HG02885 (cell line): ENCODE results near the gene INIP.
"Not testable (repeated sequence)": the region's sequence is repeated elsewhere in the genome, so short reads cannot be mapped to it uniquely, and the experiment has no call there.

Experiments
- ATAC-seq: cut with Tn5 transposase; IDR thresholded peaks from one replicate; pipeline ENCODE4 v1.9.1; 2021; ENCODE audit warnings: mild to moderate bottlenecking; ENCODE audit not compliant: unreplicated experiment, poor library complexity

INIP gene

DNA sequence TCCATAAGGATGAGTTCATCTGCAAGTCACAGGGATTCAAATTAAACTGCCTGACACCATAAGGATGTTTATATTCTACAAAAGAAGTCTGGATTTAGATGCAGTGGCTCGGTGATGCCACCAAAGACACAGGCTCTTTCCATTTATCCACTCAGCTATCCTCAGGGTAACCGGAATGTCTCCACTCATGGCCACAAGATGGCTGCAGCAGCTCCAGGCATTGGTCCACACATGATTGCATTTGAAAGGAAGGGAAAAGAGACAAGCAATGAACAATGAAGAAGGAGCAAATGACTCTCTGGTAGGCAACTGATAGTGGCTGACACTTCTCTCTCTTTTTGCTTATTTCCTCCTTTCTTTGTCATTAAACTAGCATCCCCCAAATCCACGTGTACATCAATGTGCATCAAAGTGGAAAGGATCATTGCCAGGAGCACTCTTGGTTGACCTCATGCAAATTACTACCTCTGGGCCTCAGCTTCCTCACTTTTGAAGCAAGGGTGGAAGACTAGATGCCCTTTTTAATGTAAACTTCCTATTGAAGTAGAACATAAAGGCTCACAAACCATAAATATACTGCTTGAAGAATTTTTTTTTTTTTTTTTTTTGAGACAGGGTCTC is 25.4 kb upstream of the INIP start:
- ATAC-seq: no peak

DNA sequence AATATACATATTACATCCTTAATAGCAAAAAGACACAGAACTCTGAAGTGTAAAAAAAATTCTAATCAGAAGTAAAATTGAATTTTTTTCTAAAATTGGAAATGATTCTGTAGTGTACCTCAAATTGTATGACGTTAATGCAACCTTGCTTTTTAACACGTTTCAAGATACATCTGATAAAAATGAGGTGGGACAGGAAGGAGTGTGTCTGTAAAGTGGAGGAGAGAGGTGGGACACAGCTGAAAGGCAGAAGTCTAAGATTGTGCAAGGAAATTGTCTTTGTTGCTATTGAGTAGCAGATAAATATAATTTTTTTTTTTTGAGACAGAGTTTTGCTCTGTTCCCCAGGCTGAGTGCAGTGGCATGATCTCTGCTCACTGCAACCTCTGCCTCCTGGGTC is 17.0 kb upstream of the INIP start:
- no peak for ATAC-seq

DNA sequence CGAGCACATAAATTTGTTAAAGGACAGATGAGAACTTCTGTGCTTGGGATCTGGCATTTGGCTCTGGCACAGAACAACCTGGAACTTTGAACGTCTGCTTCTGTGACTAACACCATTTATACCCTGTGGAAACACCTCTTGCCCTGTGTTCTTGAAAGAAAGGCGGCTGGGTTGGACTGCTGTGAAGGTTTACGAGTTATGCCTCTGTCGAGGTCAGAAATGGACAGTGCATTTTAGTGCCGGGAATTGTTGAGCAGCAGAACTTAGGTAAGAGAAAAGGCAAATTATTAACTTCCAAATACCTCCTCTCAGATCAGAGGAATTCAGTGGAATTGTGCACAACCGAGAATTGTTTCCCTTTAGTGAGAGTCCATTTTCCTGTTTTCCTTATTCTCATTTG is 14.1 kb upstream of the INIP start:
- ATAC-seq: no peak

DNA sequence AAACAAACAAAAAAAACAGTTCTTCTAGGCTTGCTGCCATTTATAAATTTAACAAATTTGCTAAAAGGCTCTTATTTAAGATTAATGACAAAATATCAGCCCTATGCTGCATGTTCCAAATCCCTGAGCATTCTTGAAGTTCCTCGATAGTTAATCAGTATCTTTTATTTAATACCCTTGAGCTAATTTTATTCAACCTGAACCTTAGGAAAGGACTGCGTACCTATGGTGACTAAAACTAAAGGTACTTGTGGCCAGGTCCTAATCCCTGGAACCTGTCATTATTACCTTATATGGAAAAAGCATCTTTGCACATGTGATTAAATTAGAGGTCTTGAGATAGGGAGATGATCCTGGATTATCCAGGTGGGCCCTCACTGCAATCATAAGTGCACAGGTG is 10.5 kb upstream of the INIP start:
- no peak for ATAC-seq

DNA sequence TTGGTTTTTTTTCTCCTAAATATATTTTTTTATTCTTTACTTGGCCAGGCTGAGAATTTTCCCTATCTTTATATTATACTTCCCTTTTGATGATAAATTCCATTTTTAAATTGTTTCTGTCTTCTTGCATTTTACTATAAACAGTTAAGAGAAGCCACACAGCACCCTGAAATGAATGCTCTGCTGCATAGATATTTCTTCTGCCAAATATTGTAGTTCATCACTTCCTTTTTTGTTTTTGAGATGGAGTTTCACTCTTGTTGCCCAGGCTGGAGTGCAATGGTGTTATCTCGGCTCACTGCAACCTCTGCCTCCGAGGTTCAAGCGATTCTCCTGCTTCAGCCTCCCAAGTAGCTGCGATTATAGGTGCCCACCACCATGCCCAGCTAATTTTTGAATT is 8.5 kb upstream of the INIP start:
- no peak for ATAC-seq

DNA sequence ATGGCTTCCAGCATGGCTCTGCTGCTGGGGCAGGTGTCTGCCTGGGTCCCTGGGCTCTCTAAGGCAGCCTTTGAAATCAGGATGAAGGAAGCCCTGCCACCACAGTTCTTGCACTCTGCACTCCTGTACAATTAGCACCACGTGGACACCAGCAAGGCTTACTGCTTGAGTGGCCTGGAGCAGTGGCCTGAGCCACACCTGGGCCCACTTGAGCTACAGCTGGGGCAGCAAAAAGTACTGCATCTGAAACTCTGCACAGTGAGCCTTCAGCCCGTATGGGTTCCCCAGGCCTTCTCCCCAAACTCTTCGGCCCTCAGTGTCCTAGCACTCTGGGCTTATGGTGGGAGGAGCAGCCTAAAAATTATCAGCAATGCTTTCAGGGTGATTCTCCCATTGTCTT is 8.0 kb upstream of the INIP start:
- no peak for ATAC-seq

DNA sequence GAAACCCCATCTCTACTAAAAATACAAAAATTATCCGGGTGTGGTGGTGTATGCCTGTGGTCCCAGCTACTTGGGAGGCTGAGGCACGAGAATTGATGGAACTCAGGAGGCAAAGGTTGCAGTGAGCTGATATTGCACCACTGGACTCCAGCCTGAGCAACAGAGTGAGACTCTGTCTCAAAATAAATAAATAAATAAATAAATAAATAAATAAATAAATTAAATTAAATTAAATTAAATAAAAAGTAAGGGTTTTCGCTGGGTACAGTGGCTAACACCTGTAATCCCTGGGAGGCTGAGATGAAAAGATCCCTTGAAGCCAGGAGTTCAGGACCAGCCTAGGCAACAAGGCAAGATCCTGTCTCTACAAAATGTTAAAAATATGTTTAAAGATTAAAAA is 4.8 kb upstream of the INIP start:
- ATAC-seq: not testable (repeated sequence)

DNA sequence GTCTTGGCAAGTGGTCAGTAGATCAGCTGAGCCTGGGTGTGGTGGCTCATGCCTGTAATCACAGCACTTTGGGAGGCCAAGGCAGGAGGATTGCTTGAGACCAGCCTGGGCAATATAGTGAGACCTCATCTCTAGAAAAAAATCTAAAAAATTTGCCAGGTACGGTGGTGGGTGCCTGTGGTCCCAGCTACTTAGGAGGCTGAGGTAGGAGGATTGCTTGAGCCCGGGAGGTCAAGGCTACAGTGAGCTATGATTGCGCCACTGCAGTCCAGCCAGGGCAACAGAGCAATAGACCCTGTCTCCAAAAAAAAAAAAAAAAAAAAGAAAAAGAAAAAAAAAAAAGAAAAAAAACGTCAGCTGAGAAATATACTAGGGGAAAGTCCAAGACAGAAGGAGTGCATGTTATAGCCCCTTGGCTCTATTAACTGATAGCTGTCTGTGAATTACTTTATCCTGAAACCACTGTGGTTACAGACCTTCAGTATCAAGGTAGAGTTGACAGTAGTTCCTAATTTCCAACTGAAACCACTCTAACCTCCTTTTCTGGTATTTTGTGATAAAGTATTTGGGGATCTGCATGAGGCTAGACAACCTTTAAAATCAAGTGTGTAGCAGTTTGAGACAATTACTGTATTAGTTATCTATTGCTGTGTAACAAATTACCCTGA is 2.3 kb upstream of the INIP start:
- ATAC-seq: no peak

DNA sequence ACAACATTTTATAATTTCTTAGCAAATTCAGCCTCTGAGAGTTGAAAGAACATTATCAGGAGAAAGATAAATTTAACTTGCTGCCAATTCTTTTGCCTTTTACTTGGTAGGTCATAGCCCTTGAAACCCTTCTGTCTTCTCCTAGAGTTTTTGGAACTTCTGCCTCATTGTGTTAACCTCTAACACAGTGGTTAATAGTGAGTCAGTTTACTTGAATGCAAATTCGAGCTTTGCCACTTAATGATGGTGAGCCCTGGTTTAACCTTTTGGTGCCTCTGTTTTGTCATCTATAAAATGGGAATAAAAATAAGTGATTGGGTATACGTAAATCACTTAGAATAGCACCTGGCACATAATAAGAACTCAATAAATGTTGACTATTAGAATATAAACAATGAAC is 1.8 kb upstream of the INIP start:
- ATAC-seq: no peak

DNA sequence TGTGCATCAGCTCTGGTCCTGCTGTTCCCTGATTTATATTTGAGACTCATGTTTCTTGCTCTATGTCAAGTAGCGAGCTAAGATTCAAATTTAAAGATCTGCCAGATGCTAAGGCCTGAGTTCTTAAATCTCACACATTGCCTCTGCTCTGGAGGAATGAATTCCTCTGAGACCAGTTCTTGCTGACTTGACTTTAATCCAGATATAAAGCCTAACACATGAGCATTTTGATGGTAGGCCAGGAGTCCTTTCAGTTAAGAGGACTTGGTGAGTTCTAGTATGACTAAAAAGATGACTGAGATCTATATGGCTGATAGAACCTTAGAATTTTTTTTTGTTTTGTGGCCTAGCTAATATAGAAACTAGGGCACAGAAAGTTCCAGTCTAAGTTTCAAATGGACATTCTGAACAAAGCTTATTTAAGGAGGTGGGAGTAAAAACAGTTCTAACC is 1.3 kb upstream of the INIP start:
- ATAC-seq: no peak

DNA sequence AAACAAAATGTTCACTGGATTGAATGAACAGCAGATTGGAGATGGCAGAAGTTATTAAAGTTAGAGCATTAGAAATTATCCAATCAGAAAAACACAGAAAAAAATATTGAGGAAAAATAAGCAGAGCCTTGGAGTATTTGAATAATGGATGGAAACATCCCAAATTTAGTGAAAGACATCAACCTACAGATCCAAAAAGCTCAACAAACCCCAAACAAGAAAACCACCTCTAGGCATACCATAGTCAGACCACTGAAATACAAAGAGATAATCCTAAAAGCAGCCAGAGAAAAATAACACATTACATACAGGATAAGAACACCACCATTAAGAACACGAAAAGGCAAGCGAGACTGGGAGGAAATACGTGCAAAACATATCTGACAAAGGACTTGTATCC is 5.2 kb downstream of the INIP start:
- no peak for ATAC-seq

DNA sequence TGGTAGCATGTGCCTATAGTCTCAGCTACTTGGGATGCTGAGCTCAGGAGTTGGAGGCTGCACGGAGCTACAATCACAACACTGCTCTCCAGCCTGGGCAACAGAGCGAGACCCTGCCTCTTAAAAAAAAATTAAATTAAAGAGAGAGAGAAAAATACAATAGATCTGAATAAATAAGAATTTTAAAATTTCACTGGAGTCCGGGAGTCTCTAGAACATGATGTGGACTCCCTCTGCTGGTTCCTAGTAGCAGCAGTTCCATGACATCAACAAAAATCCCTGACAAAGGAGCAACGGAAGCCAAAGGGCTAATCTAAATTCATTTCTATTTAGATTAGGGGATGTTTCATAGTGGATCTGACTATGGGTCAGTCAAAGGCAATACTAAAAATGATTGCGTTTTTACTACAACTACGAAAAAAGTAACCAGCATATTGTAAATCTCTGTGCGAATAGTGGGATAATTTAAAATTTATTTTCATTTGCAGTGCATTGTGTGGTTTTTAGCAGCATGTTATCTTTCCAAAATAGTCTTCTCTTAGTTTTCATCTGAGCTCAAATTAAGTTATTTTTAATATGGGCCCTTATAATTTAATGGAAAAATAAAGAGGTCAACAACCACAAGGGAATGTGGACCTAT is 6.7 kb downstream of the INIP start:
- ATAC-seq: no peak

DNA sequence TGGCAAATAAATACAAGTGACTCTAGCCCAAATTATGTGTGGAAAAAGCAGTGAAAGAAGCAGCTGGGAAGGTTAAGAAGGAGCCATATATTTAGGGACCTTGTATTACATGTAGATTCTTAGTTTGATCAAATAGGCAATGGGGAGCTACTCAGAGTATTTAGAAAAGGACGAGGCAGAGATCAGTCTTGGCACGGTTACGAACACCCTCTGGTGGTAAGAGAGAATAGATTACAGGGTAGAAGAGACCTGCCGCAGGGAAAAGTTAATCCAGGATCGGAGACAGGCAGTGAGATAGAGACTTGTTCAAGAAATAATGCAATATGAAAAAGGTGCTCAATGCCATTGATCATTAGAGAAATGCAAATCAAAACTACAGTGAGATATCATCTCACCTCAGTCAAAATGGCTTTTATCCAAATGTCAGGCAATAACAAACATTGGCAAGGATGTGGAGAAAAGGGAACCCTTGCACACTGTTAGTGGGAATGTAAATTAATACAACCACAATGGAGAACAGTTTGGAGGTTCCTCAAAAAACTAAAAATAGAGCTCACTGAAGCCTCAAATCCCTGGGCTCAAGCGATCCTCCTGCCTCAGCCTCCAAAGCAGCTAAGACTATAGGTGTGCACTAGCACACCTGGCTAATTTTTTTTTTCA is 12.0 kb downstream of the INIP start:
- ATAC-seq: no peak

DNA sequence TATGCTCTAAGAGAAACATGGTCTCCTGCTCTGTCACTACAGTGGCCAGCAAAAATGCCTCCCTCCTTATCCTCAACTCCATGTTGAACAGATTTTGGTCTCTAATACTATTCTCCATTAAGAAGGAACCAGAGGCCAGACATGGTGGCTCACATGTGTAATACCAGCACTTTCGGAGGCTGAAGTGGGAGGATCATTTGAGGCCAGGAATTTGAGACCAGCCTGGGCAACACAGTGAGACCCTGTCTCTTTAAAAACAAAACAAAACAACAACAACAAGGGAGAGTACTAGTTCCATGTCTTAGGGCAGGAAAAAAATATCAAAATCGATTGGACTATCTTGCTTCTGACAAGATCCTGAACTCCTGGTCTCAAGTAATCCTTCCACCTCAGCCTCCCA is 14.6 kb downstream of the INIP start:
- ATAC-seq: no peak

DNA sequence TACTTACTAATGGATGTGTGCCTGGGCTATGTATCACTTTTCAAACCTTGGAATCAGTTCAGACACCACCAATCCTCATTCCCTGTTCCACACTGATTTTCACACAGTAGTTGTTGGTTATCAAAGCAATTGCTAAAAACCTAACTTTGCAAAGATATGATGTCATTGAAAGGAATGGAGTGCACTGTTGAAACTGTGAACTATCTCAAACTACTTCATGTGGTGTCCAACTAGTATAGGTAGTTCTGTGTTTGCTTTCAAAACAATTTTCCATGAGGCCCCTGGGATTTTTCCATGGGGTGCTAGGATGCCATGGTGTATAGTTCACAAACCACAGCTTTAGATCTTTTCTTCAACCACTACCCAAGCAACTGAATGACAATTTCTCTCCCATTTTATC is 17.8 kb downstream of the INIP start:
- ATAC-seq: no peak

DNA sequence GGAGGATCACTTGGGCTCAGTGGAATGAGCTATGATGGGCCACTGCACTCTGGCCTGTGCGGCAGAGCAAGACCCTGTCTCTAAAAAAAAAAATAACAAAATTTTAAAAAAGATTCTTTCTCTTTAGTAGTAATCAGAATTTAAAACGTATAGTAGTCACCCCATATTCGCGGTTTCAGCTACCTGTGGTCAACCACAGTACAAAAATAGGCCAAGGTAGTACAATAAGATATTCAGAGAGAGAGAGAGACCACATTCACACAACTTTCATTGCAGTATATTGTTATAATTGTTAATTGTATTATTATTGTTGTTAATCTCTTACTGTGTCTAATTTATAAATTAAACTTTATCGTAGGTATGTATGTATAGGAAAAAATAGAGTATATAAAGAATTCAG is 18.7 kb downstream of the INIP start:
- peak; percentile 84 for ATAC-seq

DNA sequence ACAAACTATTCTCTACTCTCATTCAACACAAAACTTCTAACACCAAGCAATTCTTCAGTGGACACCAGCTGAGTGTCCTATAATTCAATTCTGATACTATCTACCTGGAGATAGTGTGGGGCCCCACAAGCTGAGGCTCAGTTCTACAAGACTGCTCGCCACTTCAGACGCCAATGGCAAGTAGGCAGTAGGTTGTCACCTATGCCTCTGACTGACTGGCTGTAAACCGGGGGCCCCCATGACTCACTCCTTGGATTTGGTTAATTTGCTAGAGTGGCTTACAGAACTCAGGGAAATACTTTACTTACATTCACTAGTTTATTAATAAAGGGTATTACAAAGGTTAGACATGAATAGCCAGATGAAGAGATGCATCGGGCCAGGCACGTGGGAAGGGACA is 21.5 kb downstream of the INIP start:
- no peak for ATAC-seq

DNA sequence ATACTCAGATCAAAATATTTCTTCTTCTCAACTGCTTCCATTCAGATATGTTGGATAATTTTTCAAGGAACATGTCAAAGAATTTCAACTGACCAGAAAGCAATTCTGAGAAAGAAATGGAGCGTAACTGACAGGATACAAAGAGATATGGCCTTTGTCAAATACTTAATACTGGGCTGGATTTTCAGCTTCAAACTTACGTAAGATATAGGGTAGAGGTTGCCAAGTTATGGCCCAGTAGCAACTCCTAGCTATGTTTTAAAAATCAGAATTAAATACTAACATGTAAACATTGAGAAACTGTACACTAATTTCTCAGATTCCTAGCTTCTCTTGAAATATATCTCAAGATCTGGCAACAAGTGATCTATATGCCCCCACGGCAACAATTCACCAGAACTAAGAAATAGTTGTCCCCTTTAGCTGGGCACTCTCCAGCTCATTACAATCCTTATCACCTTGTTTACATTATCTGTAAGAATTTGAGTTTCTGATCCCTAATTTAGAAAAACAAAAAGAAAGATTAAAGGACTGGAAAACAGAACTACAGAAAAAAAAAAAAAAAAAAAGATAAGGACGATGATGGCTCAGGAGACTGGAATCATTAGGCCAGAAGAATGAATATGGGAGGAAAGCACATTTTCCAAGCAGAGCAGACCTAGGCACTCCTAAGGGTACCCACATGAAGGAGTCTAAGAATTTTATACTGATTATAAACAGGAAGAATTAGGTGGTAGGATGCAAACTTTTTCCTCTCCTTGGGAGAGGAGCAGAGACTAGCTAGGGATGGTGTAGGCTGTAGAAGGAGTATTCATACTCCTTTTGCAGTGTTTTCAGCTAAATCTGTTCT is 23.0 kb downstream of the INIP start:
- ATAC-seq: no peak

DNA sequence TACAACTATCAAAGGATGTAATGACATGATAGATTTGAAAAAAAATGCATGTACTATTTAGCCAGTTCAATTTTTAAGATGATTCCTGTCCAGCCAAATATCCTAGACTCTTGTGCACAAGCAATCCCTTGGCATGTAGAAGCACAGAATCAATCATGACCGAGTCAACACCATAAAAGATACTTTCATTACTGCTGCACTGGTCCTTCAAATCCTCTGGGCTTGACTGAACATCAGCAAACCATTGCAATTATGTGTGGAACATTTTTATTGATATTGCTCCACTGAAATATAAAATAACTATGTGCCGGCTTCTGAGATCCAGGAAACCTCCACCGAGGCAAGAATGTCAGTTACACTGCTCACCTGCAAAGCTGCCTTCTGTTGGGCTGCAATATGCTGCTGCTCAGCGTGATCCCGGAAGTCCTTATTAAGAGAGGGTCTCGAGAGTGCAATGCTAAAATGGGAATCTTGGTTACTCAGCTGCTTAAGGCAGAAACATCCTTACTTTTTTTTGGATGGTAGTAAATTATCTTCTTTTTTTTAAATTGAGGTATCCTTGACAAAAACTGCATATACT is 28.7 kb downstream of the INIP start:
- no peak for ATAC-seq

DNA sequence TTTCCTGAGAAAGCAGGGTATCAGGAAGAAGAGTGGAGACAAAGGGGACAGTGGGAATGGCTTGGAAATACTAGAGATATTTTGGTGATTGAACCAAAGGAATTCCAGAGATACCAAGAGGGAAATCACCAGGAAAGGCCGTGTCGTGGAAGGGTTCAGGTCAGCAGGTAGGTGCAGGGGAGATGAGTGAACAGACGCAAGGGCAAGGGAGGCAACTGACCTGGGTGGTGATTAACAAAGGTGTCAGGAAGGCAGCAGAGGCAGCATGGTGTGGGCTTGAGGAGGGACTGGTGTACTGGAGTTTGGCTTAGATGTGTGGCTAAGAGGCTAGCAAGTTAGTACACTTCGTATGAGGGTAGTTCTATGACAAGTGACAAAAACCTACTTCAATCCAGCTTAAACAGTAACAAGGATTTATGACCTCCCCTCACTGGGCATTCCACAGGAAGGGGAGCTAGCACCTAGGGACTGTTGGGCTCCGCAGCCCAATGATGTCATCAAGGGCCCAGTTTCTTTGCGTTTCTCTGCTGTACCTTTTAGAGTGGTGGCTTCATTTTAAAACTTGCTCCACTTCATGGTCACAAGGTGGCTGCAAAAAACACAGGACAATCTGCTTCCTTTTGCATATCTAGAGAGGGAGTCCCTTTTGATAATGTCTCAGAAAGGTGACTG is 37.0 kb downstream of the INIP start:
- no peak for ATAC-seq
